Mesenchymal stem cell (in vitro differentiated cells and primary cell): ENCODE data around the gene MAT2B.

Experiments used
- DNase-seq: peaks from one replicate; pipeline ENCODE4 v3.0.0-alpha.2; 2013
- H2AFZ ChIP-seq: one replicate; pipeline ENCODE4 v1.6.1; 2013; ENCODE audit warnings: low read depth, mild to moderate bottlenecking, control low read depth, inconsistent platforms, low read length, moderate library complexity
- H2AK5ac ChIP-seq: 2 replicates; pipeline ENCODE4 v1.6.1; 2013; ENCODE audit warnings: low read length, moderate library complexity, mild to moderate bottlenecking, inconsistent platforms; ENCODE audit not compliant: severe bottlenecking
- H2BK120ac ChIP-seq: one replicate; pipeline ENCODE4 v1.6.1; 2013; ENCODE audit warnings: low read depth, mild to moderate bottlenecking, inconsistent platforms, low read length, moderate library complexity
- H2BK12ac ChIP-seq, 2 experiments: one replicate each; pipeline ENCODE4 v1.6.1; 2013; ENCODE audit warnings: inconsistent platforms in 2 of 2, low read length in 2 of 2, mild to moderate bottlenecking in 2 of 2, moderate library complexity in 2 of 2, control low read depth in 1 of 2
- H2BK15ac ChIP-seq: one replicate; pipeline ENCODE4 v1.6.1; 2013; ENCODE audit warnings: mild to moderate bottlenecking, low read depth, inconsistent platforms; ENCODE audit not compliant: poor library complexity, severe bottlenecking
- H2BK5ac ChIP-seq: 2 replicates; pipeline ENCODE4 v1.6.1; 2013; ENCODE audit warnings: low read depth, mild to moderate bottlenecking, low read length, control low read depth, inconsistent platforms; ENCODE audit not compliant: poor library complexity, severe bottlenecking
- H3K14ac ChIP-seq, 2 experiments: one replicate each; pipeline ENCODE4 v1.6.1; 2013; ENCODE audit warnings: inconsistent platforms in 2 of 2, low read length in 2 of 2, control low read depth in 1 of 2, mild to moderate bottlenecking in 1 of 2, moderate library complexity in 1 of 2
- H3K18ac ChIP-seq, 2 experiments: one replicate each; pipeline ENCODE4 v1.6.1; 2013; ENCODE audit warnings: inconsistent platforms in 2 of 2, low read length in 2 of 2, control low read depth in 1 of 2, low read depth in 1 of 2, mild to moderate bottlenecking in 1 of 2
- H3K23ac ChIP-seq, 2 experiments: one replicate each; pipeline ENCODE4 v1.6.1; 2013; ENCODE audit warnings: inconsistent platforms in 2 of 2, low read length in 2 of 2, mild to moderate bottlenecking in 2 of 2, moderate library complexity in 2 of 2, control low read depth in 1 of 2
- H3K27ac ChIP-seq: 2 replicates; pipeline ENCODE4 v1.5.1; 2013; ENCODE audit warnings: mild to moderate bottlenecking, moderate library complexity, low read length, control low read depth, inconsistent platforms; ENCODE audit not compliant: poor library complexity, severe bottlenecking
- H3K27me3 ChIP-seq, 2 experiments: 2 replicates each; pipeline versions ENCODE4 v1.6.1 to v1.7.0; 2013; ENCODE audit warnings: low read length in 2 of 2, mild to moderate bottlenecking in 2 of 2, moderate library complexity in 2 of 2, control low read depth in 1 of 2, inconsistent platforms in 1 of 2; ENCODE audit not compliant: control insufficient read depth in 1 of 2, insufficient read depth in 1 of 2
- H3K36me3 ChIP-seq, 2 experiments: 2 replicates each; pipeline versions ENCODE4 v1.6.1 to v1.7.0; 2013; ENCODE audit warnings: low read length in 2 of 2, control low read depth in 1 of 2, inconsistent platforms in 1 of 2, low read depth in 1 of 2, mild to moderate bottlenecking in 1 of 2; ENCODE audit not compliant: insufficient read depth in 2 of 2, control insufficient read depth in 1 of 2
- H3K4ac ChIP-seq, 2 experiments: one replicate each; pipeline ENCODE4 v1.6.1; 2013; ENCODE audit warnings: inconsistent platforms in 2 of 2, low read length in 2 of 2, mild to moderate bottlenecking in 2 of 2, moderate library complexity in 2 of 2, control low read depth in 1 of 2, low read depth in 1 of 2
- H3K4me1 ChIP-seq: 2 replicates; pipeline ENCODE4 v1.6.1; 2013; ENCODE audit warnings: low read depth, low read length, control low read depth; ENCODE audit not compliant: control insufficient read depth, insufficient read depth
- H3K4me2 ChIP-seq: 2 replicates; pipeline ENCODE4 v1.6.1; 2013; ENCODE audit warnings: low read length, mild to moderate bottlenecking, inconsistent platforms; ENCODE audit not compliant: poor library complexity, severe bottlenecking
- H3K4me3 ChIP-seq, 2 experiments: 2 replicates each; pipeline versions ENCODE4 v1.5.1 to v1.7.0; 2013; ENCODE audit warnings: low read length in 2 of 2, mild to moderate bottlenecking in 2 of 2, control low read depth in 1 of 2, low read depth in 1 of 2; ENCODE audit not compliant: insufficient read depth in 1 of 2
- H3K79me1 ChIP-seq: replicated peaks from 2 replicates; pipeline ENCODE4 v1.6.1; 2013; ENCODE audit warnings: mild to moderate bottlenecking, control low read depth, low read length, inconsistent platforms; ENCODE audit not compliant: poor library complexity, severe bottlenecking
- H3K9ac ChIP-seq: 2 replicates; pipeline ENCODE4 v1.7.0; 2013; ENCODE audit warnings: mild to moderate bottlenecking, low read length, moderate library complexity
- H3K9me3 ChIP-seq: 2 replicates; pipeline ENCODE4 v1.7.0; 2013; ENCODE audit warnings: mild to moderate bottlenecking, low read length; ENCODE audit not compliant: control insufficient read depth
- H4K8ac ChIP-seq: one replicate; pipeline ENCODE4 v1.6.1; 2013; ENCODE audit warnings: inconsistent platforms, mild to moderate bottlenecking, low read length, moderate library complexity
- H4K91ac ChIP-seq: one replicate; pipeline ENCODE4 v1.6.1; 2013; ENCODE audit warnings: mild to moderate bottlenecking, low read length, inconsistent platforms
- WGBS: methylation state at CpG from one replicate; pipeline ENCODE4 v1.1.7; 2013; ENCODE audit warnings: mixed read lengths; 5-methylcytosine and 5-hydroxymethylcytosine counted together

Gene MAT2B

GRCh38 chr5:163508753-163509152 lies 3.3 kb downstream of the MAT2B start:
- Histone ChIP-seq H3K9me3 (no peaks in the 10 kb centered on the region), H2BK120ac (no peak overlapping the region), H4K8ac (no peak overlapping the region), H2BK15ac (no peak overlapping the region), H3K27ac (no peak overlapping the region), H3K9ac (peak overlapping the region; percentile 94), H3K79me1 (peaks cover 4% of the 10 kb centered on the region), H3K18ac (no peak overlapping the region), H3K23ac (no peak overlapping the region), H3K4ac (no peak overlapping the region), H2BK5ac (no peak overlapping the region), H3K14ac (no peak overlapping the region), H3K4me1 (peaks cover 1% of the 10 kb centered on the region), H3K4me2 (no peak overlapping the region), H4K91ac (no peak overlapping the region), H2AK5ac (no peak overlapping the region), H2AFZ (no peak overlapping the region), H2BK12ac (no peak overlapping the region), H3K27me3 (no peaks in the 10 kb centered on the region), H3K4me3 (peak overlapping the region in 1 of 2 experiments; percentile 89), H3K36me3 (peaks cover 8 to 20% of the 10 kb centered on the region in 2 experiments)
- DNase-seq: no peak
- WGBS: 95% methylated on average over 4 of the region's 5 CpGs

- peak; percentile 36 for DNase-seq
These were observed 4.0 kb downstream of the MAT2B start for GRCh38 chr5:163509291-163509951.

DNA sequence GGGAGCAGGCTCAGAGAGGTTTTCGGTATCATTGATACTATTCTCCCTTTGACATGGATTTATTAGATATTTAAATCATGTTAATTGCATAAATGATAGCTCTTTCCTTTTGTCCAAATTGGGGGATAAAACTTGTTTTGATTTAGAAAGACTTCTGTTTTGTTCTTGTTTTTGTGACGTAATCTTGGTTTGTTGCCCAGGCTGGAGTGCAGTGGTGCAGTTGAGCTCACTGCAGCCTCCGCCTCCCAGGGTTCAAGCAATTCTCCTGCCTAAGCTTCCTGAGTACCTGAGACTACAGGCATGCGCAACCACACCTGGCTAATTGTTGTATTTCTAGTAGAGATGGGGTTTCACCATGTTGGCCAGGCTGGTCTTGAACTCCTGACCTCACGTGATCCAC lies 7.1 kb downstream of the MAT2B start:
- Histone ChIP-seq H2BK15ac (no peak overlapping the region), H3K36me3 (peaks cover 17 to 58% of the 10 kb centered on the region in 2 experiments), H4K91ac (no peak overlapping the region), H2BK12ac (no peak overlapping the region), H2AFZ (no peak overlapping the region), H2BK5ac (no peak overlapping the region), H4K8ac (no peak overlapping the region), H3K4ac (no peak overlapping the region), H3K23ac (no peak overlapping the region), H3K27me3 (no peaks in the 10 kb centered on the region), H2BK120ac (no peak overlapping the region), H3K18ac (no peak overlapping the region), H3K27ac (no peak overlapping the region), H3K4me3 (no peak overlapping the region), H3K79me1 (peaks cover 11% of the 10 kb centered on the region), H3K4me1 (peaks cover 1% of the 10 kb centered on the region), H3K14ac (no peak overlapping the region), H3K9ac (no peak overlapping the region), H3K4me2 (no peak overlapping the region), H2AK5ac (no peak overlapping the region), H3K9me3 (no peaks in the 10 kb centered on the region)
- WGBS: 97% methylated on average over 4 of the region's 5 CpGs
- DNase-seq: no peak

More at GRCh38 chr5:163509291-163509951, 4.0 kb downstream of the MAT2B start:
- peak overlapping the region in 1 of 2 experiments; percentile 40 for H3K18ac ChIP-seq
- H3K4me3 ChIP-seq: peak overlapping the region in 1 of 2 experiments; percentile 89
- no peak overlapping the region for H4K8ac ChIP-seq
- H3K4me1 ChIP-seq: peaks cover 1% of the 10 kb centered on the region
- WGBS: 75% methylated on average over 4 of the region's 7 CpGs
- H2BK120ac ChIP-seq: no peak overlapping the region
- peaks cover 8 to 27% of the 10 kb centered on the region in 2 experiments for H3K36me3 ChIP-seq
- peaks cover 4% of the 10 kb centered on the region for H3K79me1 ChIP-seq
- no peak overlapping the region for H2BK5ac ChIP-seq
- peak overlapping the region; percentile 94 for H3K9ac ChIP-seq
- H3K4me2 ChIP-seq: no peak overlapping the region
- H2AFZ ChIP-seq: no peak overlapping the region
- H3K27ac ChIP-seq: peak overlapping the region; percentile 35
- no peak overlapping the region for H3K23ac ChIP-seq
- H3K14ac ChIP-seq: no peak overlapping the region
- H2BK12ac ChIP-seq: no peak overlapping the region
- H2AK5ac ChIP-seq: no peak overlapping the region
- no peaks in the 10 kb centered on the region for H3K27me3 ChIP-seq
- H2BK15ac ChIP-seq: no peak overlapping the region
- H3K4ac ChIP-seq: no peak overlapping the region
- no peak overlapping the region for H4K91ac ChIP-seq
- no peaks in the 10 kb centered on the region for H3K9me3 ChIP-seq

DNA sequence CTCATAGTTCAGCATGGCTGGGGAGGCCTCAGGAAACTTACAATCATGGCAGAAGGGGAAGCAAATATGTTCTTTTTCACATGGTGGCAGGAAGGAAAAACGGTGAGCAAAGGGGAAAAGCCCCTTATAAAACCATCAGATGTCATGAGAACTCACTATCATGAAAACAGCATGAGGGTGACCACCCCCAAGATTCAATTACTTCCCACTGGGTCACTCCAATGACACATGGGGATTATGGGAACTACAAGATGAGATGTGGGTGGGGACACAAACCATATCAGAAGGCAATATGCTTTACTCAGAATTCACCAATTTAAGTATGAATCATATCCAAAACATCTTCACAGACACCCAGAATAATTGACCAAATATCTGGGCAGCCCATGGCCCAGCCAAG lies 19.7 kb downstream of the MAT2B start:
- no peak overlapping the region for H2BK120ac ChIP-seq
- H2AK5ac ChIP-seq: no peak overlapping the region
- no CpG with 5 or more reads among the region's 1 CpG for WGBS
- no peak for DNase-seq
- no peak overlapping the region for H3K18ac ChIP-seq
- no peak overlapping the region for H3K14ac ChIP-seq
- no peak overlapping the region for H2BK12ac ChIP-seq
- no peak overlapping the region for H2AFZ ChIP-seq
- no peaks in the 10 kb centered on the region for H3K79me1 ChIP-seq
- no peak overlapping the region for H2BK5ac ChIP-seq
- H3K36me3 ChIP-seq: peaks cover 6 to 22% of the 10 kb centered on the region in 2 experiments
- no peak overlapping the region for H4K91ac ChIP-seq
- peaks cover 7% of the 10 kb centered on the region for H3K9me3 ChIP-seq
- H3K4ac ChIP-seq: no peak overlapping the region
- H3K9ac ChIP-seq: no peak overlapping the region
- no peaks in the 10 kb centered on the region for H3K4me1 ChIP-seq
- H3K4me2 ChIP-seq: no peak overlapping the region
- H2BK15ac ChIP-seq: no peak overlapping the region
- H3K27ac ChIP-seq: no peak overlapping the region
- H3K4me3 ChIP-seq: no peak overlapping the region
- no peak overlapping the region for H3K23ac ChIP-seq
- H3K27me3 ChIP-seq: no peaks in the 10 kb centered on the region
- no peak overlapping the region for H4K8ac ChIP-seq
